PC-3 (cell line): ENCODE data around the gene CDK19. TPM values are rescaled to one million over a fixed set of nuclear protein-coding genes. Genes with fewer than 3 reads are reported as not detected.

ENCODE experiments used
- ATAC-seq: fragments of 200-7000 bp; cut with Tn5 transposase; 2 replicates; pipeline ENCODE4 v1.9.1; 2020; ENCODE audit warnings: mild to moderate bottlenecking, moderate library complexity
- BruUV-seq: library from RNA; stranded (reverse); fragments of 400-500 nt; replicated peaks from 2 replicates; lab custom pipeline; 2021; lab: Mats Ljungman, UMichigan
- CTCF ChIA-PET: fragments of 300-600 bp; sonication (Branson Sonifier 250); formaldehyde crosslinking; loops from one replicate; lab custom pipeline; 2022; ENCODE audit warnings: antibody characterized with exemption; lab: Charles Lee
- POLR2A ChIA-PET: fragments of 300-600 bp; sonication (Branson Sonifier 250); formaldehyde crosslinking; loops from one replicate; lab custom pipeline; 2022; ENCODE audit warnings: antibody characterized with exemption; ENCODE audit not compliant: unreplicated experiment; lab: Charles Lee
- DNase-seq: peaks from one replicate; pipeline ENCODE4 v3.0.0-alpha.2; 2015
- H2AFZ ChIP-seq: fragments of 300-600 bp; sonication (generic); 2 replicates; pipeline ENCODE4 v1.6.0; 2016; ENCODE audit warnings: antibody characterized with exemption, low read length
- H3F3A ChIP-seq: fragments of 300-600 bp; sonication (generic); one replicate; pipeline ENCODE4 v1.6.0; 2017; ENCODE audit warnings: antibody characterized with exemption, low read length, control low read depth, mild to moderate bottlenecking; ENCODE audit not compliant: unreplicated experiment
- H3K27ac ChIP-seq: fragments of 300-600 bp; sonication (generic); 2 replicates; pipeline ENCODE4 v1.5.1; 2016; ENCODE audit warnings: mild to moderate bottlenecking, low read length
- H3K27me3 ChIP-seq: fragments of 300-600 bp; sonication (generic); 2 replicates; pipeline ENCODE4 v1.6.1; 2016; ENCODE audit warnings: low read length, mixed read lengths
- H3K36me3 ChIP-seq: fragments of 300-600 bp; sonication (generic); 2 replicates; pipeline ENCODE4 v1.6.1; 2016; ENCODE audit warnings: low read depth, mixed run types, low read length, mixed read lengths
- H3K4me1 ChIP-seq: fragments of 300-600 bp; sonication (generic); 2 replicates; pipeline ENCODE4 v1.5.1; 2016; ENCODE audit warnings: low read length; ENCODE audit not compliant: insufficient read depth
- H3K4me2 ChIP-seq: fragments of 300-600 bp; sonication (generic); 2 replicates; pipeline ENCODE4 v1.6.0; 2016; ENCODE audit warnings: low read length
- H3K4me3 ChIP-seq: fragments of 300-600 bp; sonication (generic); 2 replicates; pipeline ENCODE4 v1.5.1; 2016; ENCODE audit warnings: mild to moderate bottlenecking, low read length, mixed read lengths
- H3K79me2 ChIP-seq: fragments of 300-600 bp; sonication (generic); 2 replicates; pipeline ENCODE4 v1.6.1; 2017; ENCODE audit warnings: low read length, mixed read lengths
- H3K9ac ChIP-seq: fragments of 300-600 bp; sonication (generic); 2 replicates; pipeline ENCODE4 v1.6.0; 2016; ENCODE audit warnings: mild to moderate bottlenecking, low read length
- H3K9me2 ChIP-seq: fragments of 300-600 bp; sonication (generic); replicated peaks from 2 replicates; pipeline ENCODE4 v1.6.1; 2016; ENCODE audit warnings: mixed run types, low read length, mixed read lengths
- H3K9me3 ChIP-seq: fragments of 300-600 bp; sonication (generic); 2 replicates; pipeline ENCODE4 v1.6.1; 2016; ENCODE audit warnings: low read length, mixed read lengths
- H4K20me1 ChIP-seq: fragments of 300-600 bp; sonication (generic); 2 replicates; pipeline ENCODE4 v1.6.1; 2016; ENCODE audit warnings: low read length, mixed read lengths
- CTCF ChIP-seq: fragments of 300-600 bp; sonication (generic); conservative IDR thresholded peaks from 2 replicates; pipeline ENCODE4 v1.5.1; 2017; ENCODE audit warnings: antibody characterized with exemption, low read depth, mild to moderate bottlenecking, low read length
- EZH2 ChIP-seq: fragments of 300-600 bp; sonication (generic); IDR thresholded peaks from one replicate; pipeline ENCODE4 v1.6.1; 2017; ENCODE audit warnings: antibody characterized with exemption, mild to moderate bottlenecking, low read length; ENCODE audit not compliant: unreplicated experiment
- EZH2phosphoT487 ChIP-seq: fragments of 300-600 bp; sonication (generic); IDR thresholded peaks from 2 replicates; pipeline ENCODE4 v1.6.1; 2018; ENCODE audit warnings: mild to moderate bottlenecking, antibody characterized with exemption, low read length, borderline replicate concordance
- intact Hi-C: fragments of 100-400 bp; cut with micrococcal nuclease; formaldehyde crosslinking; loops from 2 replicates; pipeline ENCODE4 v1.9.0; 2023
- total RNA-seq: library from RNA; depleted of rRNA; stranded (reverse); fragments of >200 nt; gene quantifications from 2 replicates; pipeline ENCODE4 v1.2.3, GENCODE V29; 2014

Gene CDK19
- total RNA-seq, 1 experiment from 2014 or later = 4.2 TPM

GRCh38 chr6:110859335-110859792 lies 44.1 kb upstream of the CDK19 start:
- no peaks in the 10 kb centered on the region for H3K9me3 ChIP-seq
- H3K9ac ChIP-seq = no peak overlapping the region
- H2AFZ ChIP-seq = no peak overlapping the region
- H3K4me1 ChIP-seq = no peaks in the 10 kb centered on the region
- H3K27ac ChIP-seq = no peak overlapping the region
- no peak for TF ChIP-seq EZH2
- no peak for TF ChIP-seq EZH2phosphoT487
- no peak for TF ChIP-seq CTCF
- CTCF ChIA-PET = no interaction called here
- POLR2A ChIA-PET = no interaction called here
- no peak overlapping the region for H3K4me2 ChIP-seq
- ATAC-seq (no peak), DNase-seq (no peak)
- no peaks in the 10 kb centered on the region for H3F3A ChIP-seq
- intact Hi-C loops = no loop called here
- H3K36me3 ChIP-seq = no peaks in the 10 kb centered on the region
- no peak overlapping the region for H3K4me3 ChIP-seq
- no peaks in the 10 kb centered on the region for H3K79me2 ChIP-seq
- H3K9me2 ChIP-seq = no peaks in the 10 kb centered on the region
- BruUV-seq = no TSS peak
- no peaks in the 10 kb centered on the region for H4K20me1 ChIP-seq
- H3K27me3 ChIP-seq = no peaks in the 10 kb centered on the region

GRCh38 chr6:110858562-110859214 lies 43.4 kb upstream of the CDK19 start:
- no peak for ATAC-seq
- Histone ChIP-seq H3K9ac (no peak overlapping the region), H3K27me3 (no peaks in the 10 kb centered on the region), H2AFZ (no peak overlapping the region), H4K20me1 (no peaks in the 10 kb centered on the region), H3K36me3 (no peaks in the 10 kb centered on the region), H3K27ac (no peak overlapping the region), H3K4me3 (no peak overlapping the region), H3K9me3 (no peaks in the 10 kb centered on the region), H3K4me2 (no peak overlapping the region), H3F3A (no peaks in the 10 kb centered on the region), H3K79me2 (no peaks in the 10 kb centered on the region), H3K4me1 (no peaks in the 10 kb centered on the region), H3K9me2 (no peaks in the 10 kb centered on the region)
- CTCF ChIA-PET = no interaction called here
- no TSS peak for BruUV-seq
- POLR2A ChIA-PET = no interaction called here
- no peak for TF ChIP-seq EZH2phosphoT487
- TF ChIP-seq EZH2 = no peak
- no peak for TF ChIP-seq CTCF
- intact Hi-C loops = no loop called here
- DNase-seq = no peak

GRCh38 chr6:110858016-110858415 lies 42.7 kb upstream of the CDK19 start:
- intact Hi-C loops = no loop called here
- Histone ChIP-seq H3K4me1 (no peaks in the 10 kb centered on the region), H3K9me2 (no peaks in the 10 kb centered on the region), H3F3A (no peaks in the 10 kb centered on the region), H3K36me3 (no peaks in the 10 kb centered on the region), H2AFZ (no peak overlapping the region), H3K9ac (no peak overlapping the region), H3K9me3 (no peaks in the 10 kb centered on the region), H3K4me2 (no peak overlapping the region), H3K27me3 (no peaks in the 10 kb centered on the region), H4K20me1 (no peaks in the 10 kb centered on the region), H3K79me2 (no peaks in the 10 kb centered on the region), H3K27ac (no peak overlapping the region), H3K4me3 (no peak overlapping the region)
- POLR2A ChIA-PET = no interaction called here
- DNase-seq (no peak), ATAC-seq (no peak)
- BruUV-seq = no TSS peak
- TF ChIP-seq EZH2phosphoT487 (no peak), EZH2 (no peak), CTCF (no peak)
- CTCF ChIA-PET = no interaction called here
